Esophagus muscularis mucosa (tissue), 4 donors: ENCODE results near the gene HSD11B2. TPM values are rescaled to one million over a fixed set of nuclear protein-coding genes. Genes with fewer than 3 reads are reported as not detected.

ENCODE experiments used
- DNase-seq: peaks from one replicate; pipeline ENCODE4 v3.0.0-alpha.2; 2017; ENCODE audit errors: extremely low spot score
- H3K27ac ChIP-seq, 4 donors: fragments of 200-600 bp; sonication (generic); replicated peaks in 1 of 4; 1 replicate in 3 of 4; 2 replicates in 1 of 4; pipeline ENCODE4 v1.5.1; 2016 to 2019; ENCODE audit warnings: mild to moderate bottlenecking in 1 of 4
- H3K27me3 ChIP-seq, 4 donors: fragments of 200-600 bp; sonication (generic); one replicate each; pipeline versions ENCODE4 v1.5.1 to v1.6.0; 2016 to 2019
- H3K36me3 ChIP-seq, 4 donors: fragments of 200-600 bp; sonication (generic); one replicate each; pipeline ENCODE4 v1.5.1; 2016 to 2019
- H3K4me1 ChIP-seq, 4 donors: fragments of 200-600 bp; sonication (generic); one replicate each; pipeline ENCODE4 v1.5.1; 2016 to 2019
- H3K4me3 ChIP-seq, 4 donors: fragments of 200-600 bp; sonication (generic); 1 replicate in 2 of 4; 2 replicates in 2 of 4; pipeline ENCODE4 v1.5.1; 2016 to 2019; ENCODE audit warnings: mild to moderate bottlenecking in 4 of 4, moderate library complexity in 1 of 4
- H3K9me3 ChIP-seq, 4 donors: fragments of 200-600 bp; sonication (generic); 1 replicate in 3 of 4; 2 replicates in 1 of 4; pipeline ENCODE4 v1.5.1; 2016 to 2019
- EP300 ChIP-seq: sonication (generic); formaldehyde crosslinking; IDR thresholded peaks from one replicate; pipeline ENCODE4 v1.6.1; 2017; ENCODE audit warnings: antibody characterized with exemption
- POLR2A ChIP-seq: fragments of 450-650 bp; IDR thresholded peaks from one replicate; pipeline ENCODE4 v1.6.1; 2017; ENCODE audit warnings: antibody characterized with exemption, moderate library complexity, mild to moderate bottlenecking, low read depth
- POLR2AphosphoS5 ChIP-seq, 2 donors: sonication (generic); formaldehyde crosslinking; IDR thresholded peaks; one replicate each; pipeline ENCODE4 v1.6.1; 2017; ENCODE audit warnings: antibody characterized with exemption in 2 of 2
- WGBS: methylation state at CpG from one replicate; pipeline ENCODE4 v1.1.5; 2018; 5-methylcytosine and 5-hydroxymethylcytosine counted together
- intact Hi-C: fragments of 100-400 bp; cut with DNase I; formaldehyde crosslinking; loops from one replicate; pipeline ENCODE4 v1.15.1; 2023
- total RNA-seq, 4 donors: library from RNA; depleted of rRNA; stranded (reverse); fragments of >200 nt; gene quantifications; one replicate each; pipeline versions ENCODE4 v1.1.0 to v1.2.1, GENCODE V29; 2016
- TF ChIP-seq, protein P1 (sequence below), 3 experiments: fragments of 200-600 bp in 2 of 3; fragments of 450-650 bp in 1 of 3; sonication (generic) in 2 of 3; IDR thresholded peaks; one replicate each; pipeline ENCODE4 v1.5.1; 2017 to 2019; ENCODE audit warnings: antibody characterized with exemption in 3 of 3, mild to moderate bottlenecking in 2 of 3, moderate library complexity in 1 of 3

The HSD11B2 gene
- total RNA-seq, 4 donors from 2014 or later: 0.42 to 2.2 (median 1.1) TPM; not detected in 1

DNA sequence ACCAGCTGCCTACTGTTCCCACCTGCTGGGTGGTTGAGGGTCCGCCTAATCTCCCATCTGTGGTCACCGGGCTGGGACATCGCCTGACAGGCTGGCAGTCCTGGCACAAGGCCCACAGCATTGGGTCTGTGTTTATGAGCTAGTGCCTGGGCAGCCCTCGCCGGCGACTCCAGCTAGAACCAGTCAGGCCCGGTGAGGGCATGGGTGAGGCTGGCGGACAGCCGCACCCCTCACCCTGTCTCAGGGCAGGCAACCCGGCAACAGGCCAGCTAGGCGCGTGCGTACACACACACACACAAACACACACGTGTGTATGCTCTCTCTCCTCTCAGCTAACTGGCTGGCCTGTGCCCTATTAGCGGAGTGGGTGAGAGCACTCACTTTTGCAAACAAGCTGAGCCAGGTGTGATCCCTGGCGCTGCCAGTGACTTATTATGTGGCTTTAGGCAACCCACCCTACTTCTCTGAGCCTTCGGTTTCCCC, 10.4 kb downstream of the HSD11B2 start:
- 87% methylated on average over 16 of the region's 17 CpGs for WGBS
- TF ChIP-seq EP300 (no peak), POLR2A (no peak), POLR2AphosphoS5 (IDR thresholded peaks at IDR 0.05) (no peak)
- TF ChIP-seq, protein P1, sequence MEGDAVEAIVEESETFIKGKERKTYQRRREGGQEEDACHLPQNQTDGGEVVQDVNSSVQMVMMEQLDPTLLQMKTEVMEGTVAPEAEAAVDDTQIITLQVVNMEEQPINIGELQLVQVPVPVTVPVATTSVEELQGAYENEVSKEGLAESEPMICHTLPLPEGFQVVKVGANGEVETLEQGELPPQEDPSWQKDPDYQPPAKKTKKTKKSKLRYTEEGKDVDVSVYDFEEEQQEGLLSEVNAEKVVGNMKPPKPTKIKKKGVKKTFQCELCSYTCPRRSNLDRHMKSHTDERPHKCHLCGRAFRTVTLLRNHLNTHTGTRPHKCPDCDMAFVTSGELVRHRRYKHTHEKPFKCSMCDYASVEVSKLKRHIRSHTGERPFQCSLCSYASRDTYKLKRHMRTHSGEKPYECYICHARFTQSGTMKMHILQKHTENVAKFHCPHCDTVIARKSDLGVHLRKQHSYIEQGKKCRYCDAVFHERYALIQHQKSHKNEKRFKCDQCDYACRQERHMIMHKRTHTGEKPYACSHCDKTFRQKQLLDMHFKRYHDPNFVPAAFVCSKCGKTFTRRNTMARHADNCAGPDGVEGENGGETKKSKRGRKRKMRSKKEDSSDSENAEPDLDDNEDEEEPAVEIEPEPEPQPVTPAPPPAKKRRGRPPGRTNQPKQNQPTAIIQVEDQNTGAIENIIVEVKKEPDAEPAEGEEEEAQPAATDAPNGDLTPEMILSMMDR (IDR thresholded peaks at IDR 0.05): no peak
- intact Hi-C loops: no loop called here
- Histone ChIP-seq H3K9me3 (no peaks in the 10 kb centered on the region), H3K36me3 (peaks cover 18 to 91% (median 59%) of the 10 kb centered on the region in 4 donors), H3K27ac (no peak overlapping the region), H3K27me3 (no peaks in the 10 kb centered on the region), H3K4me1 (peaks cover 45 to 57% (median 49%) of the 10 kb centered on the region in 4 donors), H3K4me3 (no peak overlapping the region)
- no peak for DNase-seq

DNA sequence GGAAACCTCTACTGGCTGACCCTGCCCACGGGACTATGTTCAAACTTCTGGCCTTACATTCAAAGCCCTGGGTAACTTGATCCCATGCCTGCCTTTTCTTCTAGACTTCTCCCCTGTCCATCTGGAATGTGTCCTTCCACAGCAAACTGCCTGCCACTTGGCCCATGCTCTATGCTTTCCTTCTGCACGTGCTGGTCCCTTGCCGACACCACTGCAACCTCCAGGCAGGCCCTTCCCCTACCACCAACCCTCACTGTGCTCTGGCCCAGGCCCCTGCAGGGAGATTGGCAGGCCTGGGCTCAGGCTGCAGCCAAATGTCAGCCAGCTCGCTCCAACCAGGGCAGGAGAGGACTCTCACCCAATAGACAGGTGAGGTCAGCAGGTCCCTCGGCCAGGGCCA, 11.0 kb downstream of the HSD11B2 start:
- no peaks in the 10 kb centered on the region for H3K9me3 ChIP-seq
- H3K36me3 ChIP-seq: peaks cover 18 to 85% (median 53%) of the 10 kb centered on the region in 4 donors
- intact Hi-C loops: no loop called here
- TF ChIP-seq POLR2AphosphoS5 (IDR thresholded peaks at IDR 0.05) (no peak), EP300 (no peak), POLR2A (no peak)
- TF ChIP-seq, protein P1 (IDR thresholded peaks at IDR 0.05): no peak
- 79% methylated on average over 5 of the region's 5 CpGs for WGBS
- no peaks in the 10 kb centered on the region for H3K27me3 ChIP-seq
- DNase-seq: no peak
- peak overlapping the region in 1 of 4 donors; percentile 34 for H3K27ac ChIP-seq
- H3K4me1 ChIP-seq: peaks cover 51 to 63% (median 55%) of the 10 kb centered on the region in 4 donors
- no peak overlapping the region for H3K4me3 ChIP-seq

- intact Hi-C loops: no loop called here
Measured at GRCh38 chr16:67442581-67443255, 11.8 kb downstream of the HSD11B2 start.

DNA sequence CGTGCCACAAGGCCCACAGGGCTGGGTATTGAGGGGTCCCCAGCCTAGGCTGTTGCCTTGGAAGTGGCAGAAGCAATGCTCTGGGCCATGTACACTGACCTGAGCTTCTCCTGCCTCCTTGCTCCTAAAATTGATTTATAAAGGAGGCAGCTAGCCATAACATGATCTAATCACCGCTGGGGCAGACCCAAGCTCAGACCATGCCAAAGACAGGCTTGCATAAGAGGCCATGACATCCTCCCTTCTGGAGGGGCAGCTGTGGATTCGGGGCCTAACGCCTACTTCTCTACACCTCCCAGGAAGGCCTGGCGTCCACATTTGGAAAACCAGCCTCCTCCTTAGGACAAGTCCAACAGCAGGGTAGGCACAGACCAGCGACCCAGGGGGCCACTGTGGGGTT, 12.3 kb downstream of the HSD11B2 start:
- no peaks in the 10 kb centered on the region for H3K27me3 ChIP-seq
- intact Hi-C loops: no loop called here
- 54% methylated on average over 4 of the region's 6 CpGs for WGBS
- TF ChIP-seq POLR2AphosphoS5 (IDR thresholded peaks at IDR 0.05) (peak; percentile 30 to 34), EP300 (no peak), POLR2A (no peak)
- TF ChIP-seq, protein P1 (IDR thresholded peaks at IDR 0.05): no peak
- H3K4me1 ChIP-seq: peaks cover 62 to 76% (median 68%) of the 10 kb centered on the region in 4 donors
- peaks cover 13 to 81% (median 43%) of the 10 kb centered on the region in 4 donors for H3K36me3 ChIP-seq
- peak overlapping the region; percentile 24 to 71 (median 56) for H3K27ac ChIP-seq
- no peak for DNase-seq
- H3K9me3 ChIP-seq: no peaks in the 10 kb centered on the region
- H3K4me3 ChIP-seq: no peak overlapping the region

More at GRCh38 chr16:67442581-67443255, 11.8 kb downstream of the HSD11B2 start:
- Histone ChIP-seq H3K4me3 (no peak overlapping the region), H3K27me3 (no peaks in the 10 kb centered on the region), H3K27ac (peak overlapping the region in 3 of 4 donors; percentile 24 to 71 (median 48)), H3K4me1 (peaks cover 60 to 71% (median 64%) of the 10 kb centered on the region in 4 donors), H3K9me3 (no peaks in the 10 kb centered on the region), H3K36me3 (peaks cover 18 to 84% (median 46%) of the 10 kb centered on the region in 4 donors)
- 90% methylated on average over 11 of the region's 13 CpGs for WGBS
- TF ChIP-seq, protein P1 (IDR thresholded peaks at IDR 0.05): no peak
- no peak for TF ChIP-seq POLR2A
- no peak for TF ChIP-seq POLR2AphosphoS5 (IDR thresholded peaks at IDR 0.05)
- no peak for TF ChIP-seq EP300
- no peak for DNase-seq
